ENCODE results near the gene ALDH2. TPM values are rescaled to one million over a fixed set of nuclear protein-coding genes. Genes with fewer than 3 reads are reported as not detected.
A peak's percentile ranks its signal among the peaks of the same experiment; 100 is the strongest.

The ALDH2 gene
- total RNA-seq, 1 donor from 2014 or later, result 68.4 TPM

DNA sequence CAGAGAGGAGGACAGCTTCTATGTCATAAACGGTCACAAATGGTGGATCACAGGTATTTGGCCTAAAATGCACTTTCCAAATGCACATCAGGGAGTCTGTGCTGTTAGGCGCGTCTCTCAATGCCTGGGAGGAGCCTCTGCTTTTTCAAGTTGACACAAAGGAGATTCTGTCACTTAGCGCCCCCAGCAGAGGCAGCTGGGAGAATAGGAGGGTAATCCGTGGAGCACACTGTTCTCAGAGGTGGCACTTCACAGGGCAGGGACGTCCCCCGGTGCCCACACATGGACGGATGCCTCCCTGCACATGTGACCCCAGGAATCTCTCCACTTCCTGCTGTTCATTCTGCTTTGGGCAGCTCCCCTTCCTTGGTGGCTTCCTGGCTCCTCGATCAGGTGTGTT, 19.4 kb upstream of the ALDH2 start:
- Mint-ChIP-seq H3K4me3 (ENCODE audit: unreplicated experiment) (no peak overlapping the region), H3K27ac (ENCODE audit: unreplicated experiment) (no peak overlapping the region), H3K27me3 (ENCODE audit: unreplicated experiment) (no peaks in the 10 kb centered on the region), H3K9me3 (ENCODE audit: unreplicated experiment) (no peaks in the 10 kb centered on the region), H3K36me3 (ENCODE audit: unreplicated experiment) (peaks cover 26% of the 10 kb centered on the region), H3K4me1 (ENCODE audit: unreplicated experiment) (peaks cover 5% of the 10 kb centered on the region)
- TF ChIP-seq, protein P1, sequence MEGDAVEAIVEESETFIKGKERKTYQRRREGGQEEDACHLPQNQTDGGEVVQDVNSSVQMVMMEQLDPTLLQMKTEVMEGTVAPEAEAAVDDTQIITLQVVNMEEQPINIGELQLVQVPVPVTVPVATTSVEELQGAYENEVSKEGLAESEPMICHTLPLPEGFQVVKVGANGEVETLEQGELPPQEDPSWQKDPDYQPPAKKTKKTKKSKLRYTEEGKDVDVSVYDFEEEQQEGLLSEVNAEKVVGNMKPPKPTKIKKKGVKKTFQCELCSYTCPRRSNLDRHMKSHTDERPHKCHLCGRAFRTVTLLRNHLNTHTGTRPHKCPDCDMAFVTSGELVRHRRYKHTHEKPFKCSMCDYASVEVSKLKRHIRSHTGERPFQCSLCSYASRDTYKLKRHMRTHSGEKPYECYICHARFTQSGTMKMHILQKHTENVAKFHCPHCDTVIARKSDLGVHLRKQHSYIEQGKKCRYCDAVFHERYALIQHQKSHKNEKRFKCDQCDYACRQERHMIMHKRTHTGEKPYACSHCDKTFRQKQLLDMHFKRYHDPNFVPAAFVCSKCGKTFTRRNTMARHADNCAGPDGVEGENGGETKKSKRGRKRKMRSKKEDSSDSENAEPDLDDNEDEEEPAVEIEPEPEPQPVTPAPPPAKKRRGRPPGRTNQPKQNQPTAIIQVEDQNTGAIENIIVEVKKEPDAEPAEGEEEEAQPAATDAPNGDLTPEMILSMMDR (IDR thresholded peaks at IDR 0.05), result no peak
- no peak for DNase-seq (ENCODE audit: extremely low spot score, unreplicated experiment)

DNA sequence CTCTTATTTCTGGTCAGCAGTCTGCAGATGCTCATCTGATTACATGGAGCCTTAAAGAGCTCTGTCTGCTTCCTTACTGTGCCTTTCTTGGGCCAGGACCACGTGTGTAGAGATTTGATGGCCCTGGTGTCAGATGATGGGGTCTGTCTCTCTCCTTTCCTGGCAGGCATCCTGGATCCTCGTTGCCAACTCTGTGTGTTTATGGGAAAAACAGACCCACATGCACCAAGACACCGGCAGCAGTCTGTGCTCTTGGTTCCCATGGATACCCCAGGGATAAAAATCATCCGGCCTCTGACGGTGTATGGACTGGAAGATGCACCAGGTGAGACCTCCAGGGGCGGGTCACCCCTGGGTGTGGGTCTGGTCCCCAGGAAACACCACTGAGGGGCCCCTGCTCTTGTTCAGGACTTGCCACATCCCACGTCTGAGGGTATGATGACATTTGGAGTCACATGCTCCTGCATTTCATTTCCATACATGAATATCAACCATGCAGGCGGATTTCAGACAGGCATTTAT, 18.5 kb upstream of the ALDH2 start:
- no peak for DNase-seq (ENCODE audit: extremely low spot score, unreplicated experiment)
- H3K27ac Mint-ChIP-seq (ENCODE audit: unreplicated experiment), result no peak overlapping the region
- no peaks in the 10 kb centered on the region for H3K4me1 Mint-ChIP-seq (ENCODE audit: unreplicated experiment)
- TF ChIP-seq, protein P1 (IDR thresholded peaks at IDR 0.05), result no peak
- no peaks in the 10 kb centered on the region for H3K9me3 Mint-ChIP-seq (ENCODE audit: unreplicated experiment)
- H3K4me3 Mint-ChIP-seq (ENCODE audit: unreplicated experiment), result no peak overlapping the region
- peaks cover 26% of the 10 kb centered on the region for H3K36me3 Mint-ChIP-seq (ENCODE audit: unreplicated experiment)
- no peaks in the 10 kb centered on the region for H3K27me3 Mint-ChIP-seq (ENCODE audit: unreplicated experiment)

DNA sequence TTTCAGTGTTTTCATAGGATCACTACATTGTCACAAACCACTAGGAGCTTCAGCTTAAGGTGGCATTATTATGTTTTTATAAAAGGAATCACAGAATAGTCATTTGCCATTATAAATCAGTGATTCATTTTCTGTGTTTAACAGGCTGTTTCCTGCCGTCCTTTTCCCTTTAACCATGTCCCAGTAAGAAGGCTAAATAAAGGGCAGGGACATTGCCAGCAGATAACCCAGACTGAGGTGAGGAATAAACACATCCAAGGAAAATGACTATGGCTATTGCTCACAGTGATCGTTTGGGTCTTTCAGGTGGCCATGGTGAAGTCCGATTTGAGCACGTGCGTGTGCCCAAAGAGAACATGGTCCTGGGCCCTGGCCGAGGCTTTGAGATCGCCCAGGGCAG, 17.9 kb upstream of the ALDH2 start:
- TF ChIP-seq, protein P1 (IDR thresholded peaks at IDR 0.05), result no peak
- Mint-ChIP-seq H3K4me3 (ENCODE audit: unreplicated experiment) (no peak overlapping the region), H3K9me3 (ENCODE audit: unreplicated experiment) (no peaks in the 10 kb centered on the region), H3K27ac (ENCODE audit: unreplicated experiment) (no peak overlapping the region), H3K36me3 (ENCODE audit: unreplicated experiment) (peaks cover 26% of the 10 kb centered on the region), H3K4me1 (ENCODE audit: unreplicated experiment) (no peaks in the 10 kb centered on the region), H3K27me3 (ENCODE audit: unreplicated experiment) (no peaks in the 10 kb centered on the region)
- DNase-seq (ENCODE audit: extremely low spot score, unreplicated experiment), result no peak

DNA sequence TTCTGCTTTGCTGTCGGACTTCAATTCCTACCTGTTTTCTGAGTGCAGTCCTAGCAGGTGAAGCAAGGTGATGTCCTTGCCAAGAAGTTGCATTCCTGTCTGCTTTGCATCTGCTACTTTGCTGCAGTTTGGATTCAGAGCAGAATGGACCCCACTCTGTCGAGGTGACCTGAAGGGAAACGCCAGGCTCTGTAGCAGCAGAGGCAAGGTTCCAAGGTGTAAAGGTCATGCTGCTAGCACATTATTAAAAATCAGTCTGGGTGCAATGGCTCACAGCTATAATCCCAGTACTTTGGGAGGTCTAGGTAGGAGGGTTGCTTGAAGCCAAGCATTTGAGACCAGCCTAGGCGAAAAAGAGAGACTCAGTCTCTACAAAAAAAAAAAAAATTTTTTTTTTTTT, 17.3 kb upstream of the ALDH2 start:
- H3K9me3 Mint-ChIP-seq (ENCODE audit: unreplicated experiment), result no peaks in the 10 kb centered on the region
- H3K36me3 Mint-ChIP-seq (ENCODE audit: unreplicated experiment), result peaks cover 26% of the 10 kb centered on the region
- no peaks in the 10 kb centered on the region for H3K27me3 Mint-ChIP-seq (ENCODE audit: unreplicated experiment)
- DNase-seq (ENCODE audit: extremely low spot score, unreplicated experiment), result no peak
- H3K4me3 Mint-ChIP-seq (ENCODE audit: unreplicated experiment), result no peak overlapping the region
- no peak overlapping the region for H3K27ac Mint-ChIP-seq (ENCODE audit: unreplicated experiment)
- TF ChIP-seq, protein P1 (IDR thresholded peaks at IDR 0.05), result no peak
- H3K4me1 Mint-ChIP-seq (ENCODE audit: unreplicated experiment), result no peaks in the 10 kb centered on the region

DNA sequence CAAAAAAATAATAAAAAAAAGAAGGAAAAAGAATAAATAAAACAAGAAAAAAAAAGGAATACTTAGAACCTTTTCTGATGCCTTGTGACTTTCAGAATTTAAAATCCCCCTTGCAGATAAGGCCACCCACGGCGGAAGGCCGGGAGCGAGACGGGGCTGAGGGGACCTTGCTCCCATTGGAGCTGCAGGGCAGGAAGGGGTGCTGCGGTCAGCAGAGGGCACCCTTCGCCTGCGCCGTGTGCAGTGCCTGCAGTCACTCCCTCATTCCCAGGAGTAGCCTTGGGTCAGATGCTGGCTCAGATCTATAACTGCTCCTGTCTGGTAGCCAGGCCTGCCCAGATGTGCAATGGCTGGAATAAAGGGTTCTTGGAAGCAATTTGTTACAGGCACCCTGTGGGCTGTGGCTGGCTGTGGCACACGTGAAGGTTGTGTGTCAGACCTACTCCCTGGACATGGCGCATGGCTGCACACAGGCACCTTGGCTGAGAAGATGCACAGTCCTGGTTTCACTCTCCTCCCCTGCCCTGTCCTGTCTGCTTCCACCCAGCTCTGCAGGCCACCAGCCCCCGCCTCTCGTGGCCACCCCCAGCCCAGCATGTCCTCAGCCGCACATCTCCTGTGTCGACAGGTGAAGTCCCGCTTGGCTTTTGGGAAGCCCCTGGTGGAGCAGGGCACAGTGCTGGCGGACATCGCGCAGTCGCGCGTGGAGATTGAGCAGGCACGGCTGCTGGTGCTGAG, 13.4 kb upstream of the ALDH2 start:
- H3K9me3 Mint-ChIP-seq (ENCODE audit: unreplicated experiment), result no peaks in the 10 kb centered on the region
- no peak overlapping the region for H3K27ac Mint-ChIP-seq (ENCODE audit: unreplicated experiment)
- no peaks in the 10 kb centered on the region for H3K27me3 Mint-ChIP-seq (ENCODE audit: unreplicated experiment)
- peaks cover 9% of the 10 kb centered on the region for H3K36me3 Mint-ChIP-seq (ENCODE audit: unreplicated experiment)
- H3K4me3 Mint-ChIP-seq (ENCODE audit: unreplicated experiment), result no peak overlapping the region
- DNase-seq (ENCODE audit: extremely low spot score, unreplicated experiment), result no peak
- TF ChIP-seq, protein P1 (IDR thresholded peaks at IDR 0.05), result peak; percentile 62
- H3K4me1 Mint-ChIP-seq (ENCODE audit: unreplicated experiment), result peaks cover 20% of the 10 kb centered on the region
